Measurements from ENCODE around the gene LYRM2. TPM values are rescaled to one million over a fixed set of nuclear protein-coding genes. Genes with fewer than 3 reads are reported as not detected.
"Not testable (repeated sequence)": the region's sequence is repeated elsewhere in the genome, so short reads cannot be mapped to it uniquely, and the experiment has no call there.

Gene LYRM2
- total RNA-seq, 1 experiment from 2014 or later = 26.3 TPM

DNA sequence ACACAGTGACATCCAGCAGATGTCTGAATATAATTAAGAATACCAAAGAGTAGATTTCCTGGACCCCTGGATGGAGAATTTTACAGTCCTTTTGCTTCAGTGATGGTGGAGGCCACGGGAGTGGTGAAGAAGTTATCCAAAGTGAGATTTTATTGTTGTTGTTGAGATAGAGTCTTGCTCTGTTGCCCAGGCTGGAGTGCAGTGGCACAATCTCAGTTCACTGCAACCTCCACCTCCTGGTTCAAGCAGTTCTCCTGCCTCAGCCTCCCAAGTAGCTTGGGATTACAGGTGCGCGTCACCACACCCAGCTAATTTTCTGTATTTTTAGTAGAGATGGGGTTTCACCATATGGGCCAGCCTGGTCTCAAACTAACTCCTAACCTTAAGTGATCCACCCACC lies 3.0 kb upstream of the LYRM2 start:
- POLR2A ChIA-PET = not testable (repeated sequence)

DNA sequence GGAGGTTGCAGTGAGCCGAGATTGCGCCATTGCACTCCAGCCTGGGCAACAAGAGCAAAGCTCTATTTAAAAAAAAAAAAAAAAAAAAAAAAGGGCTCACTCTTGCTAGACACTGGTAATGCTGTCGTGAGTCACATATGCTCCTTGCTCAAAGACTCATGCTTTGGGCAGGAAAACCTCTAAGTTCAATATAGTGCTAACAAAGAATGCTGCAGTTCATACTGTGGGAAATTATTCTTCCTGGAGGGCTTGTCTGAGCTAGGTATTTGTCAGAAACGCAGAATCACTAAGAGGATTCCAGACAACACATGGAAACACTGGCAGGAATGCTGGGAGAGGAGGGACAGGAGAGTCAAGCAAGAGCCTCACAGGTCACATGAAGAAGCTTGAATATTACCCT lies 2.3 kb upstream of the LYRM2 start:
- no peaks in the 10 kb centered on the region for H3K9me3 ChIP-seq (ENCODE audit: control insufficient read depth in 1 of 2, insufficient read depth in 1 of 2, low read depth in 1 of 2, low read length in 2 of 2)
- CTCF ChIA-PET = no interaction called here
- no peaks in the 10 kb centered on the region for H4K20me1 ChIP-seq (ENCODE audit: insufficient read depth)
- peaks cover 16 to 33% of the 10 kb centered on the region in 2 experiments; a peak in 3 of 4 replicates for H3K36me3 ChIP-seq (ENCODE audit: control insufficient read depth in 1 of 2, insufficient read depth in 2 of 2, low read length in 2 of 2)
- H3K27ac ChIP-seq (ENCODE audit: low read depth, low read length) = no peak overlapping the region
- no peaks in the 10 kb centered on the region for H3K9me2 ChIP-seq (ENCODE audit: insufficient read depth)
- ATAC-seq (no peak), DNase-seq (ENCODE audit: low read depth, low spot score) (no peak)
- no peak overlapping the region for H3K4me2 ChIP-seq (ENCODE audit: low read length)
- no TSS peak for BruUV-seq (replicated peaks)
- H3K9ac ChIP-seq (ENCODE audit: low read length) = no peak overlapping the region
- RAD21 ChIA-PET (ENCODE audit: low non-redundant PET in 1 of 2, low total read pairs in 2 of 2, uncharacterized antibody in 2 of 2, unreplicated experiment in 2 of 2) = no interaction called here
- no peaks in the 10 kb centered on the region for H3K27me3 ChIP-seq (ENCODE audit: insufficient read depth, low read length)
- no peak overlapping the region for H2AFZ ChIP-seq (ENCODE audit: low read depth, low read length, poor library complexity, severe bottlenecking)
- intact Hi-C loops (cut with micrococcal nuclease) = no loop called here
- H3K4me1 ChIP-seq (ENCODE audit: control insufficient read depth in 1 of 2, insufficient read depth in 2 of 2, low read length in 2 of 2) = peaks cover 6 to 16% of the 10 kb centered on the region in 2 experiments; a peak in 3 of 4 replicates
- POLR2A ChIA-PET = no interaction called here
- H3K4me3 ChIP-seq (replicated peaks in 1 of 2; ENCODE audit: low read depth in 1 of 2, low read length in 2 of 2) = no peak overlapping the region
- H3K79me2 ChIP-seq (ENCODE audit: insufficient read depth, low read length) = peaks cover 24% of the 10 kb centered on the region
- TF ChIP-seq ZFX (IDR thresholded peaks at IDR 0.05) (no peak), POLR2A (IDR thresholded peaks at IDR 0.05; ENCODE audit: borderline replicate concordance, extremely low read depth, insufficient read depth, insufficient read length) (no peak), ELF1 (IDR thresholded peaks at IDR 0.05; ENCODE audit: borderline replicate concordance, low read depth) (no peak), CEBPB (IDR thresholded peaks at IDR 0.05; ENCODE audit: low read depth) (no peak)
- TF ChIP-seq, protein P1, sequence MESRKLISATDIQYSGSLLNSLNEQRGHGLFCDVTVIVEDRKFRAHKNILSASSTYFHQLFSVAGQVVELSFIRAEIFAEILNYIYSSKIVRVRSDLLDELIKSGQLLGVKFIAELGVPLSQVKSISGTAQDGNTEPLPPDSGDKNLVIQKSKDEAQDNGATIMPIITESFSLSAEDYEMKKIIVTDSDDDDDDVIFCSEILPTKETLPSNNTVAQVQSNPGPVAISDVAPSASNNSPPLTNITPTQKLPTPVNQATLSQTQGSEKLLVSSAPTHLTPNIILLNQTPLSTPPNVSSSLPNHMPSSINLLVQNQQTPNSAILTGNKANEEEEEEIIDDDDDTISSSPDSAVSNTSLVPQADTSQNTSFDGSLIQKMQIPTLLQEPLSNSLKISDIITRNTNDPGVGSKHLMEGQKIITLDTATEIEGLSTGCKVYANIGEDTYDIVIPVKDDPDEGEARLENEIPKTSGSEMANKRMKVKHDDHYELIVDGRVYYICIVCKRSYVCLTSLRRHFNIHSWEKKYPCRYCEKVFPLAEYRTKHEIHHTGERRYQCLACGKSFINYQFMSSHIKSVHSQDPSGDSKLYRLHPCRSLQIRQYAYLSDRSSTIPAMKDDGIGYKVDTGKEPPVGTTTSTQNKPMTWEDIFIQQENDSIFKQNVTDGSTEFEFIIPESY (IDR thresholded peaks at IDR 0.05; ENCODE audit: extremely low read depth, insufficient replicate concordance, low read length) = no peak

More for the DNA sequence above, 3.0 kb upstream of the LYRM2 start:
- Histone ChIP-seq H3K4me1 (ENCODE audit: control insufficient read depth in 1 of 2, insufficient read depth in 2 of 2, low read length in 2 of 2) (peaks cover 6 to 16% of the 10 kb centered on the region in 2 experiments; a peak in 3 of 4 replicates), H3K36me3 (ENCODE audit: control insufficient read depth in 1 of 2, insufficient read depth in 2 of 2, low read length in 2 of 2) (peaks cover 22 to 38% of the 10 kb centered on the region in 2 experiments; a peak in 3 of 4 replicates), H3K79me2 (ENCODE audit: insufficient read depth, low read length) (peaks cover 24% of the 10 kb centered on the region)
- H3K9ac ChIP-seq (ENCODE audit: low read length); H4K20me1 ChIP-seq (ENCODE audit: insufficient read depth); H3K4me3 ChIP-seq (replicated peaks in 1 of 2; ENCODE audit: low read depth in 1 of 2, low read length in 2 of 2); RAD21 ChIA-PET (ENCODE audit: low non-redundant PET in 1 of 2, low total read pairs in 2 of 2, uncharacterized antibody in 2 of 2, unreplicated experiment in 2 of 2); H3K9me2 ChIP-seq (ENCODE audit: insufficient read depth); ATAC-seq; CTCF ChIA-PET; H2AFZ ChIP-seq (ENCODE audit: low read depth, low read length, poor library complexity, severe bottlenecking); H3K27ac ChIP-seq (ENCODE audit: low read depth, low read length); H3K4me2 ChIP-seq (ENCODE audit: low read length); H3K27me3 ChIP-seq (ENCODE audit: insufficient read depth, low read length); BruUV-seq (replicated peaks); intact Hi-C loops (cut with micrococcal nuclease); DNase-seq (ENCODE audit: low read depth, low spot score); H3K9me3 ChIP-seq (ENCODE audit: control insufficient read depth in 1 of 2, insufficient read depth in 1 of 2, low read depth in 1 of 2, low read length in 2 of 2): not testable (repeated sequence)

Data from HCT116 (cell line).